Lower leg skin (tissue), 4 donors: Measurements from ENCODE around the gene KLHDC8A. TPM values are rescaled to one million over a fixed set of nuclear protein-coding genes. Genes with fewer than 3 reads are reported as not detected.
A peak's percentile ranks its signal among the peaks of the same experiment; 100 is the strongest.
"Not testable (repeated sequence)": the region's sequence is repeated elsewhere in the genome, so short reads cannot be mapped to it uniquely, and the experiment has no call there.

Experiments used
- DNase-seq, 2 donors: peaks; one replicate each; pipeline ENCODE4 v3.0.0-alpha.2; 2019; ENCODE audit warnings: low spot score in 2 of 2
- H3K4me3 ChIP-seq: fragments of 200-600 bp; sonication (generic); 2 replicates; pipeline ENCODE4 v1.5.1; 2017; ENCODE audit warnings: mild to moderate bottlenecking, low read depth; ENCODE audit not compliant: poor library complexity, severe bottlenecking
- CTCF ChIP-seq, 3 donors: fragments of 450-650 bp; IDR thresholded peaks; one replicate each; pipeline ENCODE4 v1.5.1; 2016; ENCODE audit warnings: antibody characterized with exemption in 3 of 3, mild to moderate bottlenecking in 3 of 3, moderate library complexity in 2 of 3
- POLR2A ChIP-seq, 2 donors: fragments of 450-650 bp; IDR thresholded peaks; one replicate each; pipeline ENCODE4 v1.6.1; 2016 to 2017; ENCODE audit warnings: antibody characterized with exemption in 2 of 2, mild to moderate bottlenecking in 1 of 2, moderate library complexity in 1 of 2
- WGBS, 2 donors: methylation state at CpG; one replicate each; pipeline ENCODE4 v1.1.5; 2018; 5-methylcytosine and 5-hydroxymethylcytosine counted together
- intact Hi-C: fragments of 100-400 bp; cut with DNase I; formaldehyde crosslinking; loops from one replicate; pipeline ENCODE4 v1.15.0; 2023; ENCODE audit warnings: low total_unique reads
- total RNA-seq, 4 donors: library from RNA; depleted of rRNA; stranded (reverse); fragments of >200 nt; gene quantifications; one replicate each; pipeline ENCODE4 v1.1.0, GENCODE V29; 2016

The KLHDC8A gene
- total RNA-seq = under 1 TPM in 1 of 4 donors, not detected in 3; 0.30 TPM

GRCh38 chr1:205356440-205357139 lies at the start of gene KLHDC8A:
Gene KLHDC8A (minus strand): TSS chr1:205356922. CDS start chr1:205343604, 13,318 bp downstream.
- intact Hi-C loops = no loop called here

GRCh38 chr1:205406252-205406651 lies 49.5 kb upstream of the KLHDC8A start:
- 84 to 92% methylated on average over 7 to 11 of the region's 12 CpGs for WGBS, 2 donors
- DNase-seq = peak in 1 of 2 donors; percentile 43
- intact Hi-C loops, H3K4me3 ChIP-seq: not testable (repeated sequence)

More at GRCh38 chr1:205356440-205357139, at the start of gene KLHDC8A:
- TF ChIP-seq CTCF (IDR thresholded peaks at IDR 0.05) (no peak), POLR2A (IDR thresholded peaks at IDR 0.05) (no peak)
- H3K4me3 ChIP-seq = no peak within 1 kb of the TSS
- no peak for DNase-seq
- WGBS, 2 donors = 40 to 41% methylated on average over 20 of the region's 20 CpGs

GRCh38 chr1:205404484-205404883 lies 47.8 kb upstream of the KLHDC8A start:
- 84 to 93% methylated on average over 3 of the region's 3 CpGs for WGBS, 2 donors
- DNase-seq, H3K4me3 ChIP-seq, intact Hi-C loops: not testable (repeated sequence)

- intact Hi-C loops = no loop called here
- no peak overlapping the region for H3K4me3 ChIP-seq
- 86% methylated on average over 4 of the region's 4 CpGs for WGBS, 2 donors
- no peak for TF ChIP-seq POLR2A (IDR thresholded peaks at IDR 0.05)
- no peak for TF ChIP-seq CTCF (IDR thresholded peaks at IDR 0.05)
- DNase-seq = no peak
Observed at GRCh38 chr1:205398586-205398985, 41.9 kb upstream of the KLHDC8A start.

- no peak for TF ChIP-seq POLR2A (IDR thresholded peaks at IDR 0.05)
- no peak for TF ChIP-seq CTCF (IDR thresholded peaks at IDR 0.05)
- no peak overlapping the region for H3K4me3 ChIP-seq
- WGBS, 2 donors = 4 to 10% methylated on average over 6 of the region's 6 CpGs
- intact Hi-C loops = no loop called here
- no peak for DNase-seq
Observed at GRCh38 chr1:205396967-205397616, 40.4 kb upstream of the KLHDC8A start.

GRCh38 chr1:205395616-205396015 lies 38.9 kb upstream of the KLHDC8A start:
- WGBS, 2 donors = 78 to 82% methylated on average over 3 of the region's 3 CpGs
- H3K4me3 ChIP-seq = no peak overlapping the region
- no peak for DNase-seq
- TF ChIP-seq POLR2A (IDR thresholded peaks at IDR 0.05) (no peak), CTCF (IDR thresholded peaks at IDR 0.05) (no peak)
- intact Hi-C loops = no loop called here
